HUDEP-2 (cell line): Measurements from ENCODE around the gene FAM118B.

Source experiments
- DNase-seq, 76 experiments: peaks; one replicate each; lab custom pipeline; 2025; ENCODE audit not compliant: unreplicated experiment in 76 of 76; lab: John Stamatoyannopoulos, UW

The FAM118B gene

GRCh38 chr11:126186025-126186698 lies 25.4 kb upstream of the FAM118B start:
- DNase-seq = no peak

- no peak for DNase-seq
Measured at GRCh38 chr11:126186708-126187529, 24.7 kb upstream of the FAM118B start.

- no peak for DNase-seq
Measured at GRCh38 chr11:126188332-126189108, 23.1 kb upstream of the FAM118B start.

- no peak for DNase-seq
Measured at GRCh38 chr11:126189109-126189929, 22.3 kb upstream of the FAM118B start.

GRCh38 chr11:126190792-126191191 lies 20.8 kb upstream of the FAM118B start:
- DNase-seq = no peak

GRCh38 chr11:126191379-126192073 lies 20.1 kb upstream of the FAM118B start:
- no peak for DNase-seq

- no peak for DNase-seq
Measured at GRCh38 chr11:126192361-126192760, 19.2 kb upstream of the FAM118B start.

- DNase-seq = no peak
Measured at GRCh38 chr11:126193038-126193478, 18.5 kb upstream of the FAM118B start.

GRCh38 chr11:126194121-126194543 lies 17.4 kb upstream of the FAM118B start:
- DNase-seq = peak in 18 of 76 experiments; percentile 3 to 37 (median 14)

- no peak for DNase-seq
Measured at GRCh38 chr11:126195119-126195518, 16.5 kb upstream of the FAM118B start.

- no peak for DNase-seq
Measured at GRCh38 chr11:126197277-126197939, 14.2 kb upstream of the FAM118B start.

GRCh38 chr11:126198648-126199047 lies 12.9 kb upstream of the FAM118B start:
- DNase-seq = no peak

GRCh38 chr11:126202646-126203359 lies 8.8 kb upstream of the FAM118B start:
- DNase-seq = no peak

GRCh38 chr11:126205359-126205758 lies 6.2 kb upstream of the FAM118B start:
- no peak for DNase-seq

- DNase-seq = peak in 6 of 76 experiments; percentile 4 to 34 (median 22)
Measured at GRCh38 chr11:126207896-126208295, 3.7 kb upstream of the FAM118B start.

- DNase-seq = peak in 1 of 76 experiments; percentile 32
Measured at GRCh38 chr11:126210871-126211235, 729 bp upstream of the FAM118B start.

GRCh38 chr11:126212089-126212660 lies 593 bp downstream of the FAM118B start:
- DNase-seq = peak in 1 of 76 experiments; percentile 6

- no peak for DNase-seq
Measured at GRCh38 chr11:126214441-126214840, 2.9 kb downstream of the FAM118B start.
